Measurements from ENCODE around the gene BTN2A1.
"Not testable (repeated sequence)": the region's sequence is repeated elsewhere in the genome, so short reads cannot be mapped to it uniquely, and the experiment has no call there.

BTN2A1 gene

GRCh38 chr6:26497610-26498009, 39.9 kb downstream of the BTN2A1 start:
- no peak for FAIRE-seq

DNA sequence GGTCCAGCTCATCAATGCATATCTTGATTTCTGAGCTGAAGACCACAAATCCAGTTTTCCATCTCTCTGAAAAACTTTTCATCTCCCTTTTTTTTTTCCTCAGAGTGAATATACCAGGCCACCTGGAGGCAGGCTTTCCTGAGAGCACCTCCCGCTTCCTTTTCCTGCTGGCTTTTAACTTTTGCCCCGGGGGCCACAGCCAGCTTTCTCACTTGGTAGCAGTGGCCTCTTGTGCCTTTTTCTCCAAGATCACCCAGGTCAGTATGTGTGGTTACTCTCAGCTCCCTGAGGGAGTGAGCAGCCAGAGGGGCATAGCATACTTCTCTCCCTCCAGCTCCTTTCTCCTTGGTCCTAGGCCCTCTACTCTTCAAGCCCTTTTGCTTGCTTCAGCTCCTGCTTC, 42.3 kb downstream of the BTN2A1 start, which contains the start of gene BTN1A1:
BTN1A1 (plus strand) TSS at position 202 of the 400 bp plus-strand sequence. CDS start 984 bp downstream, outside the sequence.
- no peak for FAIRE-seq

DNA sequence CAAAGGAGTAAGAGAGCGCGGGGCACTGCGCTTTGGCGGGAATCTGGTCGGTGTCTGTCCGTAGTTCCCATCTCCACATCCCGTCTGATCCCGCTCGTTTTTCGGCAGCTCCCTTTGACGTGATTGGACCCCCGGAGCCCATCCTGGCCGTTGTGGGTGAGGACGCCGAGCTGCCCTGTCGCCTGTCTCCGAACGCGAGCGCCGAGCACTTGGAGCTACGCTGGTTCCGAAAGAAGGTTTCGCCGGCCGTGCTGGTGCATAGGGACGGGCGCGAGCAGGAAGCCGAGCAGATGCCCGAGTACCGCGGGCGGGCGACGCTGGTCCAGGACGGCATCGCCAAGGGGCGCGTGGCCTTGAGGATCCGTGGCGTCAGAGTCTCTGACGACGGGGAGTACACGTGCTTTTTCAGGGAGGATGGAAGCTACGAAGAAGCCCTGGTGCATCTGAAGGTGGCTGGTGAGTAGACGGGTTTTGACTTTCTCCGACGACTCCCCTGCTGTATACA, 43.8 kb downstream of the BTN2A1 start:
- FAIRE-seq: no peak

DNA sequence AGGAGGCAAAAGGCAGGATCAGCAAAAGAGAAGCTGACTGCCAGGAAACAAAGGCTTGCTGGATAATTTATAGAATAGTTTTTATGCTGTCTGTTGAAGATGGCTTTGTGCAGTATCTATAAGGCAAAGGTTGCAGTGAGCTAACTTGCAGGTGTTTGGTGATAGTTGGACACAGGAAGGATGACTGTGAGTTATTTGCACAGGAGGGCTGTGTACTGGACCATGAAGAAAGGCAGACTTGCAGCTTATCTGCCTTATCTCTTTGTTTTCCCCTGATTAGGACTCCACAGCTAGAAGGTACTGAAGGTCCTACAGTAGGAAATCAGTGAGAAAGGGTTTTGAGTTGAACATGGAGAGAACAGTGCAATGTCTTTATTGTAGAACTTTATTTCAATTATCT, 44.4 kb downstream of the BTN2A1 start:
- FAIRE-seq: no peak

GRCh38 chr6:26502626-26503025, 44.9 kb downstream of the BTN2A1 start:
- FAIRE-seq: no peak

GRCh38 chr6:26507658-26508057, 49.9 kb downstream of the BTN2A1 start:
- FAIRE-seq: no peak

DNA sequence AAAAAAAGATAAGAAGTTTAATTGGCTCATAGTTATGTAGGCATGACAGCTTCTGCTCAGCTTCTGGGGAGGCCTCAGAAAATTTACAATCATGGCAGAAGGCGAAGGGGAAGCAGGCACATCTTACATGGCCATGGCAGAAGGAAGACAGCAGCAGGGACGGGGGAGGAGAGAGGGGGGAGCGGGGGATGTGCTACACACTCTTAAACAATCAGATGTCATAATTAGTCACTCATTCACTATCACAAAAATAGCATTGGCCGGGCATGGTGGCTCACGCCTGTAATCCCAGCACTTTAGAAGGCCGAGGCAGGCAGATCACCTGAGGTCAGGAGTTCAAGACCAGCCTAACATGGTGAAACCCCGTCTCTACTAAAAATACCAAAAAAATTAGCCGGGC, 53.3 kb downstream of the BTN2A1 start:
- not testable (repeated sequence) for FAIRE-seq

DNA sequence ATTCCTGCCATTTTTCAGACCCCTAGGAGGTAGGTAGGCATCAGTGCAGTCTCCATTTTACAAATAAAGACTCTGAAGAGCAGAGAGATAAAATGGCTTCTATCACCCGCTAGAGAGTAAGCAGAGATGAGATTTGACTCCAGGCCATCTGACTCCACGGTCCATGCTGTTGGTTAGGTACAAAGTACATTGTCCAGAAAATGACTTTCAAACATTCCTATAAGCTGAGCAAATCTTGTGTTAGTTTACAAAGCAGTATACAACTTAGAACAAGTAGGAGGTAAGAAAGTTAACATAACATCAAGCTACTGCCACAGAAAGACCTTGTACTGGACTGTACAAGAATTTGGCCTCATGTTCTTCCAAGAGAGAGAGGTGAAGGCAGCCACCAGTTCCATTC, 57.2 kb downstream of the BTN2A1 start:
- no peak for FAIRE-seq

GRCh38 chr6:26516481-26517427, 59.0 kb downstream of the BTN2A1 start:
- no peak for FAIRE-seq

Measured in G401.6 (cell line).